H54 (cell line): ENCODE measurements around the gene NDUFAF5.

Experiments
- DNase-seq: peaks from one replicate; pipeline ENCODE4 v3.0.0; 2011; ENCODE audit warnings: low spot score, mixed read lengths; ENCODE audit not compliant: insufficient read length
- FAIRE-seq: peaks from 3 replicates; lab custom pipeline; 2011; peaks lifted over from hg19 to GRCh38; lab: Jason Lieb, UNC
- POLR2A ChIP-seq: IDR thresholded peaks from 2 replicates; pipeline ENCODE4 v1.6.1; 2011; ENCODE audit warnings: low read depth, mild to moderate bottlenecking, low read length

NDUFAF5 gene

DNA sequence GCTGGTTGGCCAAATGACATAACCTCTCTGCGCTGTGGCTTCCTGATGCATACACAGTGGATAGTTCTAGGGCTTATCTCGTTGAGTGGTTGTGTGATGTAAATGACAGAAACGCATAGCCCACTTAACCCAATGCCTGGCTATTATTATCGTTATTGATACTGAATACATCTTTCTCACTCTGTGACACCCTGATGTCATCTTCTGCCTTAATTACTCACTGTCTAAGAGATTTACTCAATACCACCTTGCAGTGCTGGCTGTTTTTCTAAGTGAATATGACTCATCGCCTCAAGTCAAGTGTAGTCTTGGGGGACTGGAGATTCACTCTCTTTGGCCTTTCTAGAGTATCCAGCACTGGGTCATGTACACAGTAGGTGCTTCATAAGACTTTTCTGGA lies 73.6 kb downstream of the NDUFAF5 start:
- TF ChIP-seq POLR2A: no peak
- FAIRE-seq (no peak), DNase-seq (no peak)

DNA sequence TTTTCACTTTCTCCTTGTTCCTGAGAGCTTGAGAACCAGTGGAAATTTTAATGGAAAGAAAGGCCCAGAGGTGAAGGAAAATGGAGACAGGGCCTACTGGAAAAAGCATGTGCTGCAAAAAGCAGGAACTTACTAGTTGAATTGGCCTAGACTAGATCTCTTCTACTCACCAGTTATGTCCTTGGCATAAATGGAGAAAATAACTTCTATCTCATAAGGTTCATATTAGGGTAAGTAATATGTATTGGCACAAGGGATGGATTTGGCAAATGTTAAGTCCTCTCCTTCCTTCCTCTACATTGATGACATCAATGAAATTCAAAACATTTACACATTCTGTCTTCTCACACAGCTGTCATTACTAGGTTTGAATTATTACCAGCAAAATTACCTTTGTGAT lies 74.0 kb downstream of the NDUFAF5 start:
- DNase-seq: no peak
- no peak for FAIRE-seq
- TF ChIP-seq POLR2A: no peak

DNA sequence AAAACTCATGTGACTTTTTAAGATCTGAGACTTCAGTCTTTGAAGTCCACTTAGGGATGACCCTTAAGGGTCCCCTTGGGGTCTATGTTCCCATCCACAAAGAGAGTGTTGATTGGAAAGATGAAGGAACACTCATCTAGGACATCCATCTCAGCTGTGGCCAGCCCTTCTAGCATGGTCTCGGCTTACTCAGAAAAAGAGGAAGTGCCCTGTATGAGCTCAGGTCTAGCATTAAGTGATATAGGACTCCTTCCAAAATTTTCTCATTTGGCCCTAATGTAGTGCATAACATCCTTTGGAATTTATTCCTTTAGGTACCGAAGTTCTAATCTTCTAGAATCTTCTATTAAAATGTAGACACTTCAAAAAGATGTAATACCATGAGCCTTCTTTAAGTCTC lies 77.4 kb downstream of the NDUFAF5 start:
- TF ChIP-seq POLR2A: no peak
- no peak for FAIRE-seq
- DNase-seq: no peak

DNA sequence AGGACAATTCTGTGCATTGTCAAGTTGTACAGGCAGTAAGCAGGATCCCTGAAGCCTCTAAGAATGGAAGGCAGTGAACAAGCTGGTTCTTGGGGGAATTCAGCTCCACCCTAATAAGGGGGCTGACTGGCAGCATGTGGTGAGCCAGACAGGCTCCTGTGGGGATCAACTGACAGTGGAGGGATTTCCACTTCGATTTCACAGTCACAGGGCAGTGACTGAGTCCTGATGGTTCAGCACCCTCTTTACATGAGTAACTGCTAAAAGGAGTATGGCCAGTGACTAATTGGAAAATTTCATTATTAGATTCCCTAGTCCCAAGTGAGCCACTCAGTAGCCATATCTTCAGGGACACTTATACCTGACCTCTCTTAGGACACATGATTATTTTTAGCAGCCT lies 78.4 kb downstream of the NDUFAF5 start:
- DNase-seq: no peak
- no peak for FAIRE-seq
- TF ChIP-seq POLR2A: no peak

DNA sequence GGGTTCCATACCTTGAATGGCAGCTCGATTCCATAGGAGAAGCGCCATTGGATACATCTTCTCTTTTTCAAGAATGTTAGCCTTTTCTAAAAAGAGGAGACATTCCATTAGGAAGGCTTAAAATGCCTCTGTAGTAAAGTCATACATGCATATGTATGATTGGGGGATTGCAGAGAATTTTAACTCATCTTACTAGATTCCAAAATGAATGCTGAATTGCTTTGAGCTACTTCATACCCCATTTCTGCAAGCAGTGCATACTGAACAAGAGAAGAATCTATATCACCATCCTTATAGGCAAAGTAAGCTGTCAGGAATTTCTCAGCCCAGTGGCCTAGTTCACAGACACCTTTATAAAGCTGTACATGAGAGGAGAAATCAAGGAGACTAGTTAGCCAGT lies 80.3 kb downstream of the NDUFAF5 start:
- no peak for FAIRE-seq
- DNase-seq: no peak
- TF ChIP-seq POLR2A: no peak

DNA sequence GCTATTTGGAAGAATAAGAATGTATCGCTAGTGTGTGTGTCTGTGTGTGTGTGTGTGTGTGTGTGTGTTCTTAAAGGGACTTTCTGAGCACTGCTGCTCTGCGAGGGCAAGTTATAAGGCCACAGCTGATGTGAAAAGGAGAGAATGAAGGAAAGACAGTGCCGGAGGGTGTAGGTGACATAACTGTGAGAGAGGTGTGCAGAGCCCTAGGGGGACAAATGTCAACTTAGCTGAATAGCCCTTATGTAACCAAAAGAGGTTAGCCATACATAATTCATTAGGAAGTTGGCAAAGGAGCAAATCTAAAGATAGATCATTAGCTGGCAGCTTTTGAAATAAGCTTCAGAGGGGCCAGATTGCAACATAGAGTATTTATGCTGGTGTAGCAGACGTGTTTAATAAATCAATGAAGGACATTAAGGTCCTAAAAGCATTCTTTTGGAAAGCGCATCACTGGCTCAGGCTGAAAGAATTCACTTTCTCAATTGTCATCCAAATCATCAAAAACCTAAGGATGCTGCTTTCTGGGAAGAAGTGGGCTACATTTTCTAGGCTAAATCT lies 81.0 kb downstream of the NDUFAF5 start:
- no peak for DNase-seq
- no peak for TF ChIP-seq POLR2A
- FAIRE-seq: no peak

DNA sequence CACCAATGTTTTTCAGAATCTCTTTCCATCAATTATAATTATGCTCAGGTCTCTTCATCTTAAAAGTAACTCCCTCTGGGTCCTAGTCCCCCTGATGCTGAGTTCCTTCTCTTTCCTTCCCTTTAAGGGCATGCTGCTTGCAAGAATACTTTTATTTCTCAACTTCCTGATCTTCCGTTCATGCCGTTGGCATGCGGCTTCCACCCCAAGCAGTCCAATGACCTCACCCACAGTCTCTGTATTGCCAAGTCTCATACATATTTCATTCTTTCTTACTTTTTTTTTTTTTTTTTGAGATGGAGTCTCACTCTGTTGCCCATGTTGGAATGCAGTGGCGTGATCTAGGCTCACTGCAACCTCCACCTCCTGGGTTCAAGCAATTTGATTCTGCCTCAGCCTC lies 83.5 kb downstream of the NDUFAF5 start:
- no peak for TF ChIP-seq POLR2A
- DNase-seq: peak; percentile 8
- FAIRE-seq: no peak

DNA sequence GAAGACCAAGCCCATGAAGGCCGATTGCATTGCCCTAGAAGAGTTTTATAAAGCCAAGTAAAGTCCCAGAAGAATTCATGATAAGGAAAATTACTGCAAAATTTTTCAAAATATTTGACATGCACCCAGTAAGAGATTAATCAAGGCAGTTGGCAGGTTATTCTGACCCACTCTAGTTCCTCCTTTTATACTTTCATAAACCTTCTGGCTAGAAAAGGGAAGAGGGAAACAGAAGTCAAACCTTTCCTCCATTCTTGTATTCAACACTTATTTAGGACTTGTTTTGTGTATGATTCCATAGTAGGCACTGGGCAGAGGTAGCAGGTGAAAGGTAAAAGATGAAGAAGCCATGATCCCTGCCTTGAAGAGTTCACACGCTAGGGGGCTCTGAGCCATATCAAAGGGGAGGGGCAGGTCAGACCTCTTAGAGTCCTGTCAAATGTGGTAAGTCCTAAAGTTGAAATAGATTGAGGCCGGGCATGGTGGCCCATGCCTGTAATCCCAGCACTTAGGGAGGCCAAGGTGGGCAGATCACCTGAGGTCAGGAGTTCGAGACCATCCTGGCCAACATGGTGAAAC lies 85.4 kb downstream of the NDUFAF5 start:
- TF ChIP-seq POLR2A: no peak
- FAIRE-seq (no peak), DNase-seq (no peak)
